ENCODE data around the gene GON7. TPM values are rescaled to one million over a fixed set of nuclear protein-coding genes. Genes with fewer than 3 reads are reported as not detected.

The GON7 gene
- total RNA-seq, 3 donors from 2014 or later: 15.3 to 19.5 (median 18.6) TPM

- TF ChIP-seq CTCF (IDR thresholded peaks at IDR 0.05): no peak
- Histone ChIP-seq H3K4me3 (no peak overlapping the region), H3K9me3 (no peaks in the 10 kb centered on the region), H3K36me3 (ENCODE audit: low read depth) (no peaks in the 10 kb centered on the region), H3K4me1 (ENCODE audit: low read depth) (peaks cover 9% of the 10 kb centered on the region)
- intact Hi-C loops (cut with DNase I, micrococcal nuclease): no loop called here
- DNase-seq: no peak
- no peak for ATAC-seq
Observed at GRCh38 chr14:93155667-93156066, 51.2 kb downstream of the GON7 start.

GRCh38 chr14:93153121-93153520 lies 53.7 kb downstream of the GON7 start:
- DNase-seq (no peak), ATAC-seq (no peak)
- H3K4me1 ChIP-seq (ENCODE audit: low read depth): peaks cover 18% of the 10 kb centered on the region
- no peaks in the 10 kb centered on the region for H3K9me3 ChIP-seq
- intact Hi-C loops (cut with DNase I, micrococcal nuclease): no loop called here
- TF ChIP-seq CTCF (IDR thresholded peaks at IDR 0.05): no peak
- no peak overlapping the region for H3K4me3 ChIP-seq
- H3K36me3 ChIP-seq (ENCODE audit: low read depth): no peaks in the 10 kb centered on the region

Other genes with a start within 250 kb of the GON7 start
- gene ITPK1, start 91.1 kb downstream of the GON7 start, total RNA-seq: 100 to 1,000 TPM; 134 to 165 (median 152) TPM
- 10 to 100 TPM; 16.9 to 42.6 (median 17.1) TPM for gene MOAP1, start 22.2 kb downstream of the GON7 start, total RNA-seq
- gene LYSET, start 21.7 kb downstream of the GON7 start, total RNA-seq: 10 to 100 TPM; 29.0 to 35.0 (median 33.2) TPM
- 10 to 100 TPM; 22.2 to 23.6 (median 22.4) TPM for gene UBR7, start 191 bp upstream of the GON7 start, total RNA-seq
- gene BTBD7, start 126.0 kb upstream of the GON7 start, total RNA-seq: 10 to 100 TPM; 39.9 to 59.2 (median 45.6) TPM
- not detected for gene COX8C, start 140.1 kb upstream of the GON7 start, total RNA-seq
- under 1 TPM; 0.09 to 0.89 (median 0.12) TPM for gene UNC79, start 223.9 kb upstream of the GON7 start, total RNA-seq

Data from mucosa of descending colon (tissue), 3 donors.